RKO (cell line): Measurements from ENCODE around the gene MRPL41.
"Not testable (repeated sequence)": the region's sequence is repeated elsewhere in the genome, so short reads cannot be mapped to it uniquely, and the experiment has no call there.

Experiments used
- DNase-seq: peaks from one replicate; pipeline ENCODE4 v3.0.0-alpha.2; 2016; ENCODE audit warnings: low spot score

MRPL41 gene

GRCh38 chr9:137522746-137523455, 28.8 kb upstream of the MRPL41 start:
- DNase-seq, result no peak

GRCh38 chr9:137524161-137524980, 27.3 kb upstream of the MRPL41 start:
- DNase-seq, result no peak

- no peak for DNase-seq
Measured at GRCh38 chr9:137524981-137525317, 26.7 kb upstream of the MRPL41 start.

- DNase-seq, result no peak
Measured at GRCh38 chr9:137530331-137530730, 21.3 kb upstream of the MRPL41 start.

GRCh38 chr9:137531099-137531765, 20.4 kb upstream of the MRPL41 start:
- no peak for DNase-seq

GRCh38 chr9:137532891-137533468, 18.7 kb upstream of the MRPL41 start:
- DNase-seq, result not testable (repeated sequence)

GRCh38 chr9:137534256-137535119, 17.2 kb upstream of the MRPL41 start:
- DNase-seq, result peak; percentile 94

GRCh38 chr9:137535120-137535428, 16.6 kb upstream of the MRPL41 start:
- no peak for DNase-seq

GRCh38 chr9:137536594-137537131, 15.0 kb upstream of the MRPL41 start:
- DNase-seq, result not testable (repeated sequence)

GRCh38 chr9:137538058-137538457, 13.6 kb upstream of the MRPL41 start:
- no peak for DNase-seq

- DNase-seq, result no peak
Measured at GRCh38 chr9:137540536-137540935, 11.1 kb upstream of the MRPL41 start.

- DNase-seq, result no peak
Measured at GRCh38 chr9:137542486-137542885, 9.2 kb upstream of the MRPL41 start.

GRCh38 chr9:137543237-137543963, 8.3 kb upstream of the MRPL41 start:
- DNase-seq, result no peak

GRCh38 chr9:137544176-137544760, 7.4 kb upstream of the MRPL41 start:
- no peak for DNase-seq

GRCh38 chr9:137545123-137545522, 6.6 kb upstream of the MRPL41 start:
- DNase-seq, result no peak

GRCh38 chr9:137547687-137548543, 3.8 kb upstream of the MRPL41 start:
- no peak for DNase-seq

- peak; percentile 80 for DNase-seq
Measured at GRCh38 chr9:137550231-137550621, 1.5 kb upstream of the MRPL41 start, which contains the start of gene PNPLA7. TSS of gene PNPLA7 (minus strand) at chr9:137550402. CDS start at chr9:137550197, 205 bp downstream.

- not testable (repeated sequence) for DNase-seq
Measured at GRCh38 chr9:137550958-137551263, 768 bp upstream of the MRPL41 start.

GRCh38 chr9:137552022-137552768, 516 bp downstream of the MRPL41 start:
- peak; percentile 59 for DNase-seq
